Measurements from ENCODE around the gene SPPL3.

DNA sequence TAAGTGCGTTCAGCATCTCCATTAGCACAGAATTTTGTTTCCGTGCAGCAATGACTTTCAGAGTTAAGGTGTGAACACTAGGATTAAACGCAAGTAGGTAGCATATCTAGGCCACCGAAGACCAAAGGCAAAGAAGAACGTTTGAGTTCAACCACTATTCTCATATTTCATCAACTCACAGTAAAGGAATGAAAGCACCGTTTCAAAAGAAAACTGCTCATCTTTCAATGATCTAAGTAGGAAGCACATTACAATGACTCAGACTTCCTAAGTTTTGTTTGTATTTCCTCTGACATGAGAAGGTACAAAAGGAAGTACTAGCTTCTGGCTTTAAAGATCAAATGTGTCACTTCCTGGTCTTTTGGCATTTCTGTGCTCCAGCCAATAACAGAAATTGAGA lies 121.0 kb downstream of the SPPL3 start:
- TF ChIP-seq ETV6 (CRISPR knock-in tag; IDR thresholded peaks at IDR 0.05) (no peak), TEAD4 (CRISPR knock-in tag; IDR thresholded peaks at IDR 0.05) (no peak), SMAD3 (CRISPR knock-in tag; IDR thresholded peaks at IDR 0.05; ENCODE audit: borderline replicate concordance) (no peak)
- TF ChIP-seq, protein P1, sequence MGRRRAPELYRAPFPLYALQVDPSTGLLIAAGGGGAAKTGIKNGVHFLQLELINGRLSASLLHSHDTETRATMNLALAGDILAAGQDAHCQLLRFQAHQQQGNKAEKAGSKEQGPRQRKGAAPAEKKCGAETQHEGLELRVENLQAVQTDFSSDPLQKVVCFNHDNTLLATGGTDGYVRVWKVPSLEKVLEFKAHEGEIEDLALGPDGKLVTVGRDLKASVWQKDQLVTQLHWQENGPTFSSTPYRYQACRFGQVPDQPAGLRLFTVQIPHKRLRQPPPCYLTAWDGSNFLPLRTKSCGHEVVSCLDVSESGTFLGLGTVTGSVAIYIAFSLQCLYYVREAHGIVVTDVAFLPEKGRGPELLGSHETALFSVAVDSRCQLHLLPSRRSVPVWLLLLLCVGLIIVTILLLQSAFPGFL (CRISPR knock-in tag; IDR thresholded peaks at IDR 0.05; ENCODE audit: borderline replicate concordance) = no peak
- TF ChIP-seq, protein P2, sequence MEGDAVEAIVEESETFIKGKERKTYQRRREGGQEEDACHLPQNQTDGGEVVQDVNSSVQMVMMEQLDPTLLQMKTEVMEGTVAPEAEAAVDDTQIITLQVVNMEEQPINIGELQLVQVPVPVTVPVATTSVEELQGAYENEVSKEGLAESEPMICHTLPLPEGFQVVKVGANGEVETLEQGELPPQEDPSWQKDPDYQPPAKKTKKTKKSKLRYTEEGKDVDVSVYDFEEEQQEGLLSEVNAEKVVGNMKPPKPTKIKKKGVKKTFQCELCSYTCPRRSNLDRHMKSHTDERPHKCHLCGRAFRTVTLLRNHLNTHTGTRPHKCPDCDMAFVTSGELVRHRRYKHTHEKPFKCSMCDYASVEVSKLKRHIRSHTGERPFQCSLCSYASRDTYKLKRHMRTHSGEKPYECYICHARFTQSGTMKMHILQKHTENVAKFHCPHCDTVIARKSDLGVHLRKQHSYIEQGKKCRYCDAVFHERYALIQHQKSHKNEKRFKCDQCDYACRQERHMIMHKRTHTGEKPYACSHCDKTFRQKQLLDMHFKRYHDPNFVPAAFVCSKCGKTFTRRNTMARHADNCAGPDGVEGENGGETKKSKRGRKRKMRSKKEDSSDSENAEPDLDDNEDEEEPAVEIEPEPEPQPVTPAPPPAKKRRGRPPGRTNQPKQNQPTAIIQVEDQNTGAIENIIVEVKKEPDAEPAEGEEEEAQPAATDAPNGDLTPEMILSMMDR (IDR thresholded peaks at IDR 0.05) = no peak
- TF ChIP-seq, protein P3, sequence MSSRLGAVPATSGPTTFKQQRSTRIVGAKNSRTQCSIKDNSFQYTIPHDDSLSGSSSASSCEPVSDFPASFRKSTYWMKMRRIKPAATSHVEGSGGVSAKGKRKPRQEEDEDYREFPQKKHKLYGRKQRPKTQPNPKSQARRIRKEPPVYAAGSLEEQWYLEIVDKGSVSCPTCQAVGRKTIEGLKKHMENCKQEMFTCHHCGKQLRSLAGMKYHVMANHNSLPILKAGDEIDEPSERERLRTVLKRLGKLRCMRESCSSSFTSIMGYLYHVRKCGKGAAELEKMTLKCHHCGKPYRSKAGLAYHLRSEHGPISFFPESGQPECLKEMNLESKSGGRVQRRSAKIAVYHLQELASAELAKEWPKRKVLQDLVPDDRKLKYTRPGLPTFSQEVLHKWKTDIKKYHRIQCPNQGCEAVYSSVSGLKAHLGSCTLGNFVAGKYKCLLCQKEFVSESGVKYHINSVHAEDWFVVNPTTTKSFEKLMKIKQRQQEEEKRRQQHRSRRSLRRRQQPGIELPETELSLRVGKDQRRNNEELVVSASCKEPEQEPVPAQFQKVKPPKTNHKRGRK (CRISPR knock-in tag; IDR thresholded peaks at IDR 0.05; ENCODE audit: borderline replicate concordance) = no peak
- TF ChIP-seq, protein P4, sequence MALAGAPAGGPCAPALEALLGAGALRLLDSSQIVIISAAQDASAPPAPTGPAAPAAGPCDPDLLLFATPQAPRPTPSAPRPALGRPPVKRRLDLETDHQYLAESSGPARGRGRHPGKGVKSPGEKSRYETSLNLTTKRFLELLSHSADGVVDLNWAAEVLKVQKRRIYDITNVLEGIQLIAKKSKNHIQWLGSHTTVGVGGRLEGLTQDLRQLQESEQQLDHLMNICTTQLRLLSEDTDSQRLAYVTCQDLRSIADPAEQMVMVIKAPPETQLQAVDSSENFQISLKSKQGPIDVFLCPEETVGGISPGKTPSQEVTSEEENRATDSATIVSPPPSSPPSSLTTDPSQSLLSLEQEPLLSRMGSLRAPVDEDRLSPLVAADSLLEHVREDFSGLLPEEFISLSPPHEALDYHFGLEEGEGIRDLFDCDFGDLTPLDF (CRISPR knock-in tag; IDR thresholded peaks at IDR 0.05) = no peak
- TF ChIP-seq, protein P5, sequence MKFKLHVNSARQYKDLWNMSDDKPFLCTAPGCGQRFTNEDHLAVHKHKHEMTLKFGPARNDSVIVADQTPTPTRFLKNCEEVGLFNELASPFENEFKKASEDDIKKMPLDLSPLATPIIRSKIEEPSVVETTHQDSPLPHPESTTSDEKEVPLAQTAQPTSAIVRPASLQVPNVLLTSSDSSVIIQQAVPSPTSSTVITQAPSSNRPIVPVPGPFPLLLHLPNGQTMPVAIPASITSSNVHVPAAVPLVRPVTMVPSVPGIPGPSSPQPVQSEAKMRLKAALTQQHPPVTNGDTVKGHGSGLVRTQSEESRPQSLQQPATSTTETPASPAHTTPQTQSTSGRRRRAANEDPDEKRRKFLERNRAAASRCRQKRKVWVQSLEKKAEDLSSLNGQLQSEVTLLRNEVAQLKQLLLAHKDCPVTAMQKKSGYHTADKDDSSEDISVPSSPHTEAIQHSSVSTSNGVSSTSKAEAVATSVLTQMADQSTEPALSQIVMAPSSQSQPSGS (CRISPR knock-in tag; IDR thresholded peaks at IDR 0.05; ENCODE audit: borderline replicate concordance, low read depth) = no peak
